Brain pericyte (primary cell): ENCODE data around the gene DOCK3.
"Not testable (repeated sequence)": the region's sequence is repeated elsewhere in the genome, so short reads cannot be mapped to it uniquely, and the experiment has no call there.

Experiments used
- DNase-seq: peaks from one replicate; pipeline ENCODE4 v3.0.0-alpha.2; 2012; ENCODE audit warnings: low read depth, low spot score

DOCK3 gene

DNA sequence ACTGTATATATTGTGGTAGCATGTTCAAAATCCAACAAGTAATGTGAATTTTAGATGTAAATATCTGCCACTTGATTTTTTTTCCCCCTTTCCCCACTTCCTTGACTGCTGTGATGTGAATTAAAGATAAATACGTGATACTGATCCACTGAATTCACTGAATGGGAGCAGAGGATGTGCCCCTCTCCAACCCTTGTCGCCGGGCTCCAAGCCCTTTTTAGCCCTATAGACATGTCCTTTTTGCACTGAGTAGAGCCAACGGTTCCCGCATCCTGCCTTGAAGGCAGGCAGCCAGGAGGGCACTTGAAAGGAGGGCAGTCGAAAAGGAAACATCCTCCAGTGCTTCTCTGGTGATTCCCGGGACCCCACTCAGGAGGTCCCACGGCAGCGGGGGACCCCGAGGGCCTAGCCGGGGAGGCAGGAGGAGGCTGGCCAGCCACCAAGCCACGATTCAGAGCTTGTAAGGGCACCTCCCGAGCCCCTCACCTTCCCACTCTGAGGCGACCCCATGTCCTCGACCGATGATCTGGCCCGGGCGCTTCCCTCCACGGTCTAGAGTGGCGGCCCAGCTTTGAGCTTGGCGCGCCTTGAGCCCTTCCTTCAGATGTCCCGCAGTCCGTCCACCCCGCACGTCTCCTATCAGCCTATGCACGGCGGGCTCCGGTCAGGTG is 709.5 kb downstream of the DOCK3 start:
- no peak for DNase-seq

DNA sequence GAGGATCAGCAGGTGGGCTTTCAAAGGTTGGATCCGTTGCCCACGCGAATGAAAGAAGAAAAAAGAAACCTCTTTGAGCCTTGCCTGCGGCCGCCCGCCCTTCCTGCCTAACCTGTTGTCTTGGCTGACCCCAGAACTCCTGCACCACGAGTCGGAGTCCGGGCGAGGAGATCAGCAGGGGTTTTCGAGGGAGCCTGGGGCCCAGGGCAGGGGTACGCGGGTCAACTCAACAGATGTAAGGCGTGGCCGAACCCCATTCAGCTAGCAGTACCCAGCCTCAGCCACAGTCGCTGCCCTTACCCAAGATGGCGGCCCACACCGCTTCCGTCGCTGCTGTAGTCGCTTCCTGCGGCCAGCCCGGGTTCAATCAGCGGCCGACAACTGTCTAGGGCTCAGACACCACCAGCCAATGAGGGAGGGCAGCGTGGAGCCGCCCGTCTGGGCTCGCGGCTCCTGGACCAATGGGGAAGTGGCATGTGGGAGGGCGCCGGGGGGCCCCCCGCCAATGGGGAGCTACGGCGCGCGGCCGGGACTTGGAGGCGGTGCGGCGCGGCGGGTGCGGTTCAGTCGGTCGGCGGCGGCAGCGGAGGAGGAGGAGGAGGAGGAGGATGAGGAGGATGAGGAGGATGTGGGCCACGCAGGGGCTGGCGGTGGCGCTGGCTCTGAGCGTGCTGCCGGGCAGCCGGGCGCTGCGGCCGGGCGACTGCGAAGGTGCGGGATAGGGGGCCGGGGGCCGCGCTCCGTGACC is 710.2 kb downstream of the DOCK3 start, which contains the start of gene MANF:
Gene MANF (plus strand): TSS at position 566 of the 748 bp plus-strand sequence. CDS start 52 bp downstream, at position 618.
- peak; percentile 96 for DNase-seq

DNA sequence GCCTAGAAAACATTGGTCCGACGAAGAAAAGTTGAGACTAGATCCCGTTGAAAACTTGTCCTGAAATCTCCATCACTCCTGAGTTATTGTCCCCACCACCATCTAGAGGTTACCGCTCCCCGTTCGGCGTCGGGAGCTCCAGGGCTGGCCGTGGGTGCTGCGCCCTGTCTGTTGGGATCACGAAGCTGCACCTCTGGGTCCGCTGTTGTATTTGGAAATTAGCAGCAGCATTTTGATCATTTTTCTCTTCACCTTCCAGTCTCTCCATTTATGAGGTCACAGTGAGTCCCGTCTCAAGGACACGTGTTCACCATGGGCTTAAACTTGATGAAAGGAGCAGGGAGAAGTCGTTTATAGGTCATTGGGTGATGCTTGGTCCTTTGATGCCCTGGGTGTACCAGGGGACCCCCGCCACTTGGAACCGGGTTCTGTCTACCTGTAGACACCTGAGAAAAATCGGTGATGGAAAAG is 710.9 kb downstream of the DOCK3 start:
- DNase-seq, result no peak

DNA sequence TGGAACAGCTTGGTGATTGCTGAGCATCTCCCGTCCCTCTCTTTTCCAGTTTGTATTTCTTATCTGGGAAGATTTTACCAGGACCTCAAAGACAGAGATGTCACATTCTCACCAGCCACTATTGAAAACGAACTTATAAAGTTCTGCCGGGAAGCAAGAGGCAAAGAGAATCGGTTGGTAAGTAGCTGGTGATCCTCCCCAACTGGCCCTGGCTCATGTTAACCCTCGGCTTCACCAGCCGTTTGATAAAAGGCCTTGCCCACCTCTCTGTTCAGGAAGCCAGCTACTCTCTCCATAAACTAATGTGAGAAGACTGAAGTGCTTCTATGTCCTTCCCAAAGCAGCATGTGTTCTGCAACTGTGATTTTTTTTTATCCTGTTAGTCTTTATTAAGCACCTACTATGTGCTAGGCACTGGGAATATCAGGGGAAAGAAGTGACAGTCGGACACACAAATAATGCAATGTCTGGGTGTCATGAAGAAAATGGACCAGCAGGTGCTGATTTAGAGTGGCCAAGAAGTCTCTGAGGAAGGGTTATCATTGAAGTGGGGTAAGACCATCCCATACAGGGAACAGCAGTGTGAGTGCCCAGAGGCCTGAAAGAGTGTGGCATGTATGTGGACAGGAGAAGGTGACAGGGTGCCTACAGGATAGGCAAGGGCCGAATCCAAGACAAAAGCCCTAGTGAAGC is 711.6 kb downstream of the DOCK3 start:
- DNase-seq, result no peak

DNA sequence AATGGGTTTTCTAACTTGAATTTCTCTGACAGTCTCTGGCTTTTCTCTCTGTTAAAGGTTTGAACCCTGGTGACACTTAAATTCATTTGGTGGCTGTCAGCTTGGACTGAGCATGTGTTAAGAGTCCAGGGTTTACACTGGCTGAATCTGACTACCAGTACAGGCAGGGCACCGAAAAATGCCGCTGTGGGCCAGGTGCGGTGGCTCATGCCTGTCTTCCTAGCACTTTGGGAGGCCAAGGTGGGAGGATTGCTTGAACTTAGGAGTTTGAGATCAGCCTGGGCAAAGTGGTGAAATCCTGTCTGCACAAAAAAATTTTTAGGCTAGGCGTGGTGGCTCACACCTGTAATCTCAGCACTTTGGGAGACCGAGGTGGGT is 712.1 kb downstream of the DOCK3 start:
- DNase-seq, result no peak

DNA sequence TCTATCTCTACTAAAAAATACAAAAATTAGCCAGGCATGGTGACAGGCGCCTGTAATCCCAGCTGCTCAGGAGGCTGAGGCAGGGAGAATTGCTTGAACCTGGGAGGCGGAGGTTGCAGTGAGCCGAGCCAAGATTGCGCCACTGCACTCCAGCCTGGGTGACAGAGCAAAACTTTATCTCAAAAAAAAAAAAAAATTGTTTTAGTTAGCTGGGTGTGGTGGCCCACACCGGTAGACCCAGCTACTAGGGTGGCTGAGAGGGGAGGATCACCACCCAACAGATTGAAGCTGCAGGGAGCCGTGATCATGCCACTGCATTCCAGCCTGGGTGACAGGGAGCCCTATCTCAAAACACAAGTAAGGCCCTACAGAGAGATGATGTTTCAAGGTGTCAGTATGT is 712.6 kb downstream of the DOCK3 start:
- DNase-seq, result not testable (repeated sequence)

DNA sequence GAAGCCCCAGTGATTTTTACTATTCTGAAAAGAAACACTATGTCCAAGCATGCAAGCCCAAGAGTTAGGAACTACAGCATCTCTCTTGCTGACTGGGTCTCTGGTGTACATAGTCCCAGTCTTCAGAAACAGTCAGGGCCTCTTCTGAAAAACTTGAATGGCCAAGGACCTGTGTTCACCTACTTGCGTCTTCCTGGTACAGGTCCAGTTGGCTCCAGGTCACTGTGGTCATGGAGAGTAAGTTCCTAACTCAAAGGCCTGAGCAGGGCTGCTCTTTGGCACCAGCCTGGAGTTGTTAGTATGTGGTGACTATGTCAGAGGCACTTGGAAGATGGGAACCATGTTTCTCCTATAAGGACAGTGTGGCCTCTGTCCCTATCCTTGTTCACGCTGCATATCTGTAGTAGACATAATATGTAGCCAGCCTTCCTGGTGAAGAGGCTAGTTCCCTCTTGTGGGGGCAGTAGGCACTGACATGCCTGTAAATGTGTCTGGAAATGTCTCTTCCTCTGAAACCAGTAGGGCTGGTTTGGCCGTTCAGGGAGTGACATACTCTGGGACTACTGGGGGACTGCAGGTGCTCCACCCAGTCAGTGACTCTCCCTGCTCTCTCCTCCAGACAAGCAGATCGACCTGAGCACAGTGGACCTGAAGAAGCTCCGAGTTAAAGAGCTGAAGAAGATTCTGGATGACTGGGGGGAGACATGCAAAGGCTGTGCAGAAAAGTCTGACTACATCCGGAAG is 713.7 kb downstream of the DOCK3 start:
- no peak for DNase-seq

DNA sequence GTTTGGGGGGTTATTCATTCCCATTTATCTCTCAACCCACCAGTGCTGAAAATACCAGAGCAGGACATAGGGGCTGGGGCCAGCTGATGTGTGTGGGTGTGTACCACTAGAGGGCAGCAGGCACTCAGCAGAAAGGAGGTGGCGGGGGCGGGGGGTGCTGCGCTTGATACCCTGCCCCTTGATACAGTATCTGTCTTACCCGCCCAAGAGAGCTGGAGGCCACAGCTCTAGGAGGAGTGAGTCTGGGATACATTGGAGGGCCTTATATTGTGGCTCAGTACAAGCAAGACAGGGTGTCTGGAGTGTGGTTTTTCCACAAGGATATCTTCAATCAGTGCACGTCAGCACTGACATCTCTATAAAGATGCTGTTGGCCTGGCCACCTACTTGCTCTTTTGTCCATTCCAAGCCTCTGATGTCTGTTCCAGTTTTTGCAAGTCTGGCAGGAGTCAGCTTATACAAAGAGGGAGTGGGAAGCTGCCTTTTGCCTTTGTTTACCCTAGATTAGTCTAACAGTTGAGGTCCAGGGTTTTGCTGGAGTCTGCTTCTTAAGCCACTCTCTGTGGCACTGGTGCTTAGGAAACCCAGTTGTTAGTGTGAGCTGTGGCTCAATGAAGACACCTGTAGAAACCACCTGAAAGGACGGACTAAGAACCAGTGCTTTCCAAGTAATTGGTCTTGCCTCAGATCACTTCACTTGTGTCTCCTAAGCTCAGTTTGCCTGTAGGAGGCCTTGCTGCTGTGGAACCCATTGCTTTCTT is 714.9 kb downstream of the DOCK3 start:
- no peak for DNase-seq

DNA sequence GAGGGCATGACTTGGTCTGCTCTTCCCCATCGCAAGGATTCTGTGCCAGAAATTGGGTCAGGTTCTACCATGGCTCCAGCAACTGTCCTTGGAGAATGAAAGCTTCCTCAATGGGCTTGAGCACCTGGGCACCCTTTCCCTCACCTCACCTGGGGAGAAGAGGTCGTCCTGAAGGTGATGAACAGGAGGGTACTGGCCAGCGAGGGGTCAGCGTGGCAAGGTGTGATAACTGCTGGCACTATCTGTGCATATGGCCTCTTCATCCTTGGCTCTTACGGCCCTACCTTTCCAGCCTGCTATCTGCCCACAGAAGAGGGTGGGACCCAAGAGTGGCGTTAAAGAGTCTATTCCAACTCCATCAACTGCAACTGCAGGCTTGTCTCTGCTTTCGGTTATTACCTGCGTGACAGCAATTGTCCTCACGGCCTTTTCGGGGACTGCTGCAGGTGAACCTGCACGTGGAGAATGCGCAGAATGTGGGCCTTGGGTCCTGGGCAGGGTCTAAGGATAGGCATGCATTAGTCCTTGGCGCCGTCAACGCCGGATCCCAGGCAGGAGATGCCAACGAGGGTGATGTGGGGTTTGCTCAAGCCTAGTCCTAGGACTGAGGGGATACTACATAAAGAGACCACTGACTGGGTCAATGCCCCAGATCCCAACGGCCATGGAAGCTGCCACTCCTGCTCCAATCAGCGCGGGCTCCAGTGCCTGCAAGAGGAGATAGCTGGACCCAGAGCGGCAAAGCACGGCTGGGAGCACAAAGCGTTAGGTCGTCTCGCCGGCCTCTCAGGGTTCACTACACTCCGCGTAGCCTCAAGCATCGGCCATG is 715.7 kb downstream of the DOCK3 start:
- DNase-seq, result no peak

DNA sequence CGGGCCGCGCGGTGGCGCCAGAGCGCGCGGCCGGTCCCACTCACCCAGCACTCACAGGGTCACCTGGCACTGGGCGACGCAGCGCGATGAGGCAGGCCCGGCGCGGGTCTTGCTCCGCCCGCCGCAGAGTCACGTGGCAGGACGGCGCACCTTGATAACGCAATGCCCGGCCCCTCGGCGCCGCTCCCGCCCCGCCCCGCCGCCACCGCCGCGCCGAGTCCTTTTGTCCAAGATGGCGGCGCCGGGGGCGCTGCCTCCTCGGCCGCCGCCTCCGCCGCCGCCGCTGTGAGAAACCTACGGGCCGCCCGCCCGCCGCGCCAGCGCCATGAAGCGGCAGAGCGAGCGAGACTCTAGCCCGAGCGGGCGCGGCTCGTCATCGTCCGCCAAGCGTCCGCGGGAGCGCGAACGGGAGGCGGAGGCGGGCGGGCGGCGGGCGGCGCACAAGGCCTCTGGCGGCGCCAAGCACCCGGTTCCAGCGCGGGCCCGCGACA is 716.4 kb downstream of the DOCK3 start, which contains the start of gene RBM15B:
Gene RBM15B (plus strand): TSS at position 211 of the 491 bp plus-strand sequence. CDS start 115 bp downstream, at position 326.
- peak; percentile 88 for DNase-seq

DNA sequence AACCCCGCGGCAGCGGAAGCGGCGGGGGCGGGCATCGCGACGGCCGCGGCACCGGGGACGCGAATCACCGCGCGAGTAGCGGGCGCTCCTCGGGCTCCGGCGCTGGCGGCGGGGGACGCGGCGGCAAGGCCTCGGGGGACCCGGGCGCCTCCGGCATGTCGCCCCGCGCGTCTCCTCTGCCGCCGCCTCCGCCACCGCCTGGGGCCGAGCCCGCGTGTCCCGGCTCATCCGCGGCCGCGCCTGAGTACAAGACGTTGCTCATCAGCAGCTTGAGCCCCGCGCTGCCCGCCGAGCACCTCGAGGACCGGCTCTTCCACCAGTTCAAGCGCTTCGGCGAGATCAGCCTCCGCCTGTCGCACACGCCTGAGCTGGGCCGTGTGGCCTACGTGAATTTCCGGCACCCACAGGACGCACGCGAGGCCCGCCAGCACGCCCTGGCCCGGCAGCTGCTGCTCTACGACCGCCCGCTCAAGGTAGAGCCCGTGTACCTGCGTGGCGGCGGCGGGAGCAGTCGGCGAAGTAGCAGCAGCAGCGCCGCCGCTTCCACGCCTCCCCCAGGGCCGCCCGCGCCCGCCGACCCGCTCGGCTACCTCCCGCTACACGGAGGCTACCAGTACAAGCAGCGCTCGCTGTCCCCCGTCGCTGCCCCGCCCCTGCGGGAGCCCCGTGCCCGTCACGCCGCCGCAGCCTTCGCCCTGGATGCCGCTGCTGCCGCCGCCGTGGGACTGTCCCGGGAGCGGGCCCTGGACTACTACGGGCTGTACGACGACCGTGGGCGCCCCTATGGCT is 717.0 kb downstream of the DOCK3 start:
- no peak for DNase-seq

DNA sequence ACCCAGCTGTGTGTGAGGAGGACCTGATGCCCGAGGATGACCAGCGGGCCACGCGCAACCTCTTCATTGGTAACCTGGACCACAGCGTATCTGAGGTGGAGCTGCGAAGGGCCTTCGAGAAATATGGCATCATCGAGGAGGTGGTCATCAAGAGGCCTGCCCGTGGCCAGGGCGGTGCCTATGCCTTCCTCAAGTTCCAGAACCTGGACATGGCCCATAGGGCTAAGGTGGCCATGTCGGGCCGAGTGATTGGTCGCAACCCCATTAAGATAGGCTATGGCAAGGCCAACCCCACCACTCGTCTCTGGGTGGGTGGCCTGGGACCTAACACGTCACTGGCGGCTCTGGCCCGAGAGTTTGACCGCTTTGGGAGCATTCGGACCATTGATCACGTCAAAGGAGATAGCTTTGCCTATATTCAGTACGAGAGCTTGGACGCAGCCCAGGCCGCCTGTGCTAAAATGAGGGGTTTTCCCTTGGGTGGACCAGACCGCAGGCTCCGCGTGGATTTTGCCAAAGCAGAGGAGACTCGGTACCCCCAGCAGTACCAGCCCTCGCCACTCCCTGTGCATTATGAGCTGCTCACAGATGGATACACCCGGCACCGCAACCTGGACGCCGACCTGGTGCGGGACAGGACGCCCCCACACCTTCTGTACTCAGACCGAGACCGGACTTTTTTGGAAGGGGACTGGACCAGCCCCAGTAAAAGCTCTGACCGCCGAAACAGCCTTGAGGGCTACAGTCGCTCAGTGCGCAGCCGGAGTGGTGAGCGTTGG is 717.8 kb downstream of the DOCK3 start:
- no peak for DNase-seq

DNA sequence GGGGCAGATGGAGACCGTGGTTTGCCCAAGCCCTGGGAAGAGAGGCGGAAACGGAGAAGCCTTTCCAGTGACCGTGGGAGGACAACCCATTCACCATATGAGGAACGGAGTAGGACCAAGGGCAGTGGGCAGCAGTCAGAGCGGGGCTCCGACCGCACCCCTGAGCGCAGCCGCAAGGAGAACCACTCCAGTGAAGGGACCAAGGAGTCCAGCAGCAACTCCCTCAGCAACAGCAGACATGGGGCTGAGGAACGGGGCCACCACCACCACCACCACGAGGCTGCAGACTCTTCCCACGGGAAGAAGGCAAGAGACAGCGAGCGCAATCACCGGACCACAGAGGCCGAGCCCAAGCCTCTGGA is 718.4 kb downstream of the DOCK3 start:
- DNase-seq, result no peak

DNA sequence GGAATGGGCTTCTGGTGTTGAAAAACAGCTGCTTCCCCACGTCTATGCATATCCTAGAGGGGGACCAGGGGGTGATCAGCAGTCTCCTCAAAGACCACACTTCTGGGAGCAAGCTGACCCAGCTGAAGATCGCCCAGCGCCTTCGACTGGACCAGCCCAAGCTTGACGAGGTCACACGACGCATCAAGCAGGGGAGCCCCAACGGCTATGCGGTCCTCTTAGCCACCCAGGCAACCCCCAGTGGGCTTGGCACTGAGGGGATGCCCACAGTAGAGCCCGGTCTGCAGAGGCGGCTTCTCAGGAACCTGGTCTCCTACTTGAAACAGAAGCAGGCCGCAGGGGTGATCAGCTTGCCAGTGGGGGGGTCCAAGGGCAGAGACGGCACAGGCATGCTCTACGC is 718.8 kb downstream of the DOCK3 start:
- no peak for DNase-seq

DNA sequence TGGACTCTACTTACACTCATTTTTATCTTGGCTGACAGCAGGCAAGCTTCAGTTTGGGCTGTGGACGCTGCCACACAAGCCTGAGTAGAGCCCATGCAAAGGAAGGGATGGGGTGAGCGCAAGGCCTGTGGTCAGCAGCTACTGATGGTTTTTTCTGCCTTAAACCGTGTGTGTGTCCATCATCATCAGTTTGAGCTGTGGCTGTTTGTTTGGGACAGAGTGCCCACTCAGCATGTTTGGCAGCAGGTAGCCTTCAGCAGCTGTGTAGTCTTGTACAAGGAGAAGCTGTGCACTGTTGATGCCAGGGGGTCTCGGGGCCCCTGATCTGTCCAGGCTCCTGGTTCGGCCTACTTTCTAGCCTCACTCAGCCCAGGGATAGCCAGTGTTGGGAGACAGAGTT is 719.8 kb downstream of the DOCK3 start:
- no peak for DNase-seq

DNA sequence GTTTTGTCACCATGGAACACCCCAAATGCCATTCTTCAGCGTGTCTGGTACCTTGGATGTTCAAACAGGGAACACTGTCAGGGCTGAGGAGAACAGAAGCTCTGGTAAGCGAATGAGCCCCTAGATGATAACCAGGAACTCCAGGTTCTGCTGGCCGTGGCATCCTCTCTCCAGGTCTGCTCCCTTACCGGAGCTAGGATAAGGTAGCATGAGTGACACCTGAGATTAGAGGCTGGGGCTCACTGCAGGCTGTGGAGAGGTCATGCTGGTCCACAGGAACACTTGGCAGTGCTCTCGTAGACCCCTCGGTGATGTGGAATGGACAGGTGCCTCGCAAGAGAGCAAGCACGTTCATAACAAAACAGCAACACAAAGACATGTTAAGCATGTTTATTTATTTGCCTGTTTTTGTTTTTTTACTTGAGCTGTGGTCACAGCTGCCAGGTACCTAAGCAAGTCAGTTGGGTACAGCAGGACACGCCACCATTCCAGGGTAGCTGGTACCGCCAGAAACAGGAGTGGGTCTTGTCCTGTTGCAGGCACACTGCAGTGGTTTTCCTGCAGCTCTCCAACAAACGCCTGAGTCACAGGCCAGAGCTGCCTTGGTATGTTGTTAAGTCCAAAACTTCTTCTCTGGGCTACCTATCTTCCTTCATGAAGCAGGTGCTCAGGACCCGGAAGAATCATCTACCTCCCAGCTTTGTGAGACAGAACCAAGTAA is 720.9 kb downstream of the DOCK3 start:
- DNase-seq, result no peak

DNA sequence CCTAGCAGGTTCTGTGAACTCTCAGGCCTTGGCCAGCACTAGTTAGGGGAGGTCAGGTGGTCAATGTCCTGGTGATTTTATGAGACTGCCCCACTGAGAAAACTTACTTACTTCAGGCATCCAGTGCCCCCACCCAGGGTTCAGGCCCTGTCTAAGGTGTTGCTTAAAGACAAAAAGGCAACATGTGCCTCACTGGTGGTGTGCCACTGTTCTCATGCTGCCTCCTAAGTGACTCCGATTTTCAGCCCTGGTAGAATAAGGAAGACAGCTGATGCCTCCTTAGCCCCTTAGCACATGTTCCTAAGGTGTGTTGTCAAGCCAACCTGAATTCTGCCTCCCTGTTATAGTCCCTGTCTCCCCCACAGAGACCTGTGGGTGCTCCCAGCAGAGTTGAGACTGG is 721.7 kb downstream of the DOCK3 start:
- no peak for DNase-seq

DNA sequence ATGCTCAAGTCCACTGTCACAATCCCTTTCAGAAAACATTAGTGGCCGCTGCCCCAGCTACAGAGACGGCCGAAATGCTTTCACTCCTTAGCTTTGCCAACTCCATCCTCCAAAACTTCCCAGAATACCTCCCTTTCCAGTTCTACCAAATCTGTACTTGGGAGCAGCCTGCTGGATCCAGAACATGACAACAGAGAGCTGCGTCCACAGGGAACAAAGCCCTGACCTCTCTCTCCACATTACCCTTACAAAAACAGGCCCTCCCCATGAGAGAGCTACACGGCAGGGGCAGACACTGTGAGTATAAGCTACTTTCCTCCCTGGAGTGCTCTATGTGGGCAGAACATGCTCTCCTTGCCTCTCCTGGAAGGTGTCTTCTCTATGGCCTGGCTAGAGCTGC is 722.7 kb downstream of the DOCK3 start:
- no peak for DNase-seq
